PC-3 (cell line): ENCODE results near the gene ETS1. TPM values are rescaled to one million over a fixed set of nuclear protein-coding genes. Genes with fewer than 3 reads are reported as not detected.

ENCODE experiments used
- ATAC-seq: fragments of 200-7000 bp; cut with Tn5 transposase; 2 replicates; pipeline ENCODE4 v1.9.1; 2020; ENCODE audit warnings: mild to moderate bottlenecking, moderate library complexity
- BruUV-seq: library from RNA; stranded (reverse); fragments of 400-500 nt; replicated peaks from 2 replicates; lab custom pipeline; 2021; lab: Mats Ljungman, UMichigan
- CTCF ChIA-PET: fragments of 300-600 bp; sonication (Branson Sonifier 250); formaldehyde crosslinking; loops from one replicate; lab custom pipeline; 2022; ENCODE audit warnings: antibody characterized with exemption; lab: Charles Lee
- POLR2A ChIA-PET: fragments of 300-600 bp; sonication (Branson Sonifier 250); formaldehyde crosslinking; loops from one replicate; lab custom pipeline; 2022; ENCODE audit warnings: antibody characterized with exemption; ENCODE audit not compliant: unreplicated experiment; lab: Charles Lee
- DNase-seq: peaks from one replicate; pipeline ENCODE4 v3.0.0-alpha.2; 2015
- H2AFZ ChIP-seq: fragments of 300-600 bp; sonication (generic); 2 replicates; pipeline ENCODE4 v1.6.0; 2016; ENCODE audit warnings: antibody characterized with exemption, low read length
- H3F3A ChIP-seq: fragments of 300-600 bp; sonication (generic); one replicate; pipeline ENCODE4 v1.6.0; 2017; ENCODE audit warnings: antibody characterized with exemption, low read length, control low read depth, mild to moderate bottlenecking; ENCODE audit not compliant: unreplicated experiment
- H3K27ac ChIP-seq: fragments of 300-600 bp; sonication (generic); 2 replicates; pipeline ENCODE4 v1.5.1; 2016; ENCODE audit warnings: mild to moderate bottlenecking, low read length
- H3K27me3 ChIP-seq: fragments of 300-600 bp; sonication (generic); 2 replicates; pipeline ENCODE4 v1.6.1; 2016; ENCODE audit warnings: low read length, mixed read lengths
- H3K36me3 ChIP-seq: fragments of 300-600 bp; sonication (generic); 2 replicates; pipeline ENCODE4 v1.6.1; 2016; ENCODE audit warnings: low read depth, mixed run types, low read length, mixed read lengths
- H3K4me1 ChIP-seq: fragments of 300-600 bp; sonication (generic); 2 replicates; pipeline ENCODE4 v1.5.1; 2016; ENCODE audit warnings: low read length; ENCODE audit not compliant: insufficient read depth
- H3K4me2 ChIP-seq: fragments of 300-600 bp; sonication (generic); 2 replicates; pipeline ENCODE4 v1.6.0; 2016; ENCODE audit warnings: low read length
- H3K4me3 ChIP-seq: fragments of 300-600 bp; sonication (generic); 2 replicates; pipeline ENCODE4 v1.5.1; 2016; ENCODE audit warnings: mild to moderate bottlenecking, low read length, mixed read lengths
- H3K79me2 ChIP-seq: fragments of 300-600 bp; sonication (generic); 2 replicates; pipeline ENCODE4 v1.6.1; 2017; ENCODE audit warnings: low read length, mixed read lengths
- H3K9ac ChIP-seq: fragments of 300-600 bp; sonication (generic); 2 replicates; pipeline ENCODE4 v1.6.0; 2016; ENCODE audit warnings: mild to moderate bottlenecking, low read length
- H3K9me2 ChIP-seq: fragments of 300-600 bp; sonication (generic); replicated peaks from 2 replicates; pipeline ENCODE4 v1.6.1; 2016; ENCODE audit warnings: mixed run types, low read length, mixed read lengths
- H3K9me3 ChIP-seq: fragments of 300-600 bp; sonication (generic); 2 replicates; pipeline ENCODE4 v1.6.1; 2016; ENCODE audit warnings: low read length, mixed read lengths
- H4K20me1 ChIP-seq: fragments of 300-600 bp; sonication (generic); 2 replicates; pipeline ENCODE4 v1.6.1; 2016; ENCODE audit warnings: low read length, mixed read lengths
- EZH2 ChIP-seq: fragments of 300-600 bp; sonication (generic); IDR thresholded peaks from one replicate; pipeline ENCODE4 v1.6.1; 2017; ENCODE audit warnings: antibody characterized with exemption, mild to moderate bottlenecking, low read length; ENCODE audit not compliant: unreplicated experiment
- EZH2phosphoT487 ChIP-seq: fragments of 300-600 bp; sonication (generic); IDR thresholded peaks from 2 replicates; pipeline ENCODE4 v1.6.1; 2018; ENCODE audit warnings: mild to moderate bottlenecking, antibody characterized with exemption, low read length, borderline replicate concordance
- intact Hi-C: fragments of 100-400 bp; cut with micrococcal nuclease; formaldehyde crosslinking; loops from 2 replicates; pipeline ENCODE4 v1.9.0; 2023
- total RNA-seq: library from RNA; depleted of rRNA; stranded (reverse); fragments of >200 nt; gene quantifications from 2 replicates; pipeline ENCODE4 v1.2.3, GENCODE V29; 2014
- TF ChIP-seq, protein P1 (sequence below): fragments of 300-600 bp; sonication (generic); conservative IDR thresholded peaks from 2 replicates; pipeline ENCODE4 v1.5.1; 2017; ENCODE audit warnings: antibody characterized with exemption, low read depth, mild to moderate bottlenecking, low read length

The ETS1 gene
- total RNA-seq, 1 experiment from 2014 or later: 52.0 TPM

DNA sequence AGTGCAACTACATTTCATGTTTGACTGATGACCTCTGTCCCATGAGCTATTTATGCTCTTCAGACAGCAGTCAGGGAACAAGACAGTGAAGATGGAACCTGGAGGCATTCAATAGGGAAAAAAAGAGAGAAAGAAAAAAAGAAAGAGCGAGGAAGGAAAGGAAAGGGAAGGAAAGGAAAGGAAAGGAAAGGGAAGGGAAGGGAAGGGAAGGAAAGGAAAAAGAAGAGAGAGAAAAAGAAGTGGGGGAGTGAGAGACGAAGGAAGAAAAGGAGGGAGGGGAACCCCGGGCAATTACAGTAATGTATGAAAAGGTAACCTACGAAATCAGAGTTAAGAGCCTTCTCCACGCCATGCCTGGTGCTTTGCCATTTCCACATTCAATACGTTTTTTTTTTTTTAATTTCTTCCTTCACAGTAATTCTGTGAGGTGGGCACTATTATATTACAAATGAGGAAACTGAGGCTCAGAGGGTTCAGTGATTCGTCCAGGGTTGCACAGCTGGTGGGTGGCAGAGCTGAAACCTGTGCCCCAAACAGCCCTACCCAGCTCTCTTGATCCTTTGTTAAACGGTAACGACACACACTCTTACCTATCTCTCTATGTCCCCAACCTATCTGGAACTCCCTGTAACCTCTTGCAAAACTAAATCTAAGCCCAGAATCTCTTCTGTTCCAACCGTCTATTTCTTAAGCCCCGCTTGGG, 39.3 kb downstream of the ETS1 start:
- intact Hi-C loops: no loop called here
- no peak for DNase-seq
- Histone ChIP-seq H3K4me1 (no peaks in the 10 kb centered on the region), H3K27me3 (no peaks in the 10 kb centered on the region), H3K79me2 (no peaks in the 10 kb centered on the region), H3K4me3 (peak overlapping the region; percentile 59), H3K4me2 (peak overlapping the region; percentile 88), H3K9me2 (no peaks in the 10 kb centered on the region), H3K36me3 (no peaks in the 10 kb centered on the region), H3F3A (no peaks in the 10 kb centered on the region), H3K27ac (no peak overlapping the region), H3K9me3 (no peaks in the 10 kb centered on the region), H3K9ac (peak overlapping the region; percentile 49), H2AFZ (peak overlapping the region; percentile 99), H4K20me1 (no peaks in the 10 kb centered on the region)
- TF ChIP-seq EZH2 (no peak), EZH2phosphoT487 (no peak)
- TF ChIP-seq, protein P1, sequence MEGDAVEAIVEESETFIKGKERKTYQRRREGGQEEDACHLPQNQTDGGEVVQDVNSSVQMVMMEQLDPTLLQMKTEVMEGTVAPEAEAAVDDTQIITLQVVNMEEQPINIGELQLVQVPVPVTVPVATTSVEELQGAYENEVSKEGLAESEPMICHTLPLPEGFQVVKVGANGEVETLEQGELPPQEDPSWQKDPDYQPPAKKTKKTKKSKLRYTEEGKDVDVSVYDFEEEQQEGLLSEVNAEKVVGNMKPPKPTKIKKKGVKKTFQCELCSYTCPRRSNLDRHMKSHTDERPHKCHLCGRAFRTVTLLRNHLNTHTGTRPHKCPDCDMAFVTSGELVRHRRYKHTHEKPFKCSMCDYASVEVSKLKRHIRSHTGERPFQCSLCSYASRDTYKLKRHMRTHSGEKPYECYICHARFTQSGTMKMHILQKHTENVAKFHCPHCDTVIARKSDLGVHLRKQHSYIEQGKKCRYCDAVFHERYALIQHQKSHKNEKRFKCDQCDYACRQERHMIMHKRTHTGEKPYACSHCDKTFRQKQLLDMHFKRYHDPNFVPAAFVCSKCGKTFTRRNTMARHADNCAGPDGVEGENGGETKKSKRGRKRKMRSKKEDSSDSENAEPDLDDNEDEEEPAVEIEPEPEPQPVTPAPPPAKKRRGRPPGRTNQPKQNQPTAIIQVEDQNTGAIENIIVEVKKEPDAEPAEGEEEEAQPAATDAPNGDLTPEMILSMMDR: no peak
- POLR2A ChIA-PET: interaction anchor here (0.6 kb wide), 2 partner anchors 23 to 47 kb away, joined by 3 read pairs; no protein-coding TSS in a partner anchor
- CTCF ChIA-PET: interaction anchor here (1.7 kb wide), 1 partner anchor 18 kb away, joined by 4 read pairs; no protein-coding TSS in a partner anchor
- ATAC-seq: no peak
- no TSS peak for BruUV-seq

DNA sequence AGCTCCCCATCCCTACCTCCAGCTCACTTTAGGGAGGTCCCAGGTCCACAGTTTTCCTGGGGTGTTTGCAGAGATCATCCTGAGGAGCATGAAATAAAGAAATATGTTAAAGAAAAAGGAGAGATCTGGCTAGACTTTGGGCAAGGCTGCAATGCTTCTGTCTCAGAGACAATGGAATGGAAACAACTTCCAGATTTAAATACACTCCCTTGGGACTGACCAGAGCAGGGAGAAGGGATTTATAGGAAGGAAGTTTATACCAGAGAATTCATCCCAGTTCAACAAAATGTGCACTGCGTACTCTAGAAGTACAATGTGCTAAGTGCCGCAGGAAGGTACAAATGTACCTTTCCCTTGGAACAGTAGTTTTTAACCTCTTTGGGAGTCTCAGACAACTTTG, 40.4 kb downstream of the ETS1 start:
- Histone ChIP-seq H3K4me3 (no peak overlapping the region), H3K9ac (no peak overlapping the region), H3F3A (no peaks in the 10 kb centered on the region), H2AFZ (no peak overlapping the region), H3K36me3 (no peaks in the 10 kb centered on the region), H3K9me2 (no peaks in the 10 kb centered on the region), H3K27ac (no peak overlapping the region), H3K9me3 (no peaks in the 10 kb centered on the region), H4K20me1 (no peaks in the 10 kb centered on the region), H3K27me3 (no peaks in the 10 kb centered on the region), H3K4me1 (no peaks in the 10 kb centered on the region), H3K79me2 (no peaks in the 10 kb centered on the region), H3K4me2 (no peak overlapping the region)
- CTCF ChIA-PET: no interaction called here
- no peak for ATAC-seq
- TF ChIP-seq, protein P1: no peak
- TF ChIP-seq EZH2: no peak
- DNase-seq: no peak
- POLR2A ChIA-PET: interaction anchor here (0.6 kb wide), 1 partner anchor 11 kb away, joined by 3 read pairs; no protein-coding TSS in a partner anchor
- intact Hi-C loops: no loop called here
- BruUV-seq: no TSS peak

DNA sequence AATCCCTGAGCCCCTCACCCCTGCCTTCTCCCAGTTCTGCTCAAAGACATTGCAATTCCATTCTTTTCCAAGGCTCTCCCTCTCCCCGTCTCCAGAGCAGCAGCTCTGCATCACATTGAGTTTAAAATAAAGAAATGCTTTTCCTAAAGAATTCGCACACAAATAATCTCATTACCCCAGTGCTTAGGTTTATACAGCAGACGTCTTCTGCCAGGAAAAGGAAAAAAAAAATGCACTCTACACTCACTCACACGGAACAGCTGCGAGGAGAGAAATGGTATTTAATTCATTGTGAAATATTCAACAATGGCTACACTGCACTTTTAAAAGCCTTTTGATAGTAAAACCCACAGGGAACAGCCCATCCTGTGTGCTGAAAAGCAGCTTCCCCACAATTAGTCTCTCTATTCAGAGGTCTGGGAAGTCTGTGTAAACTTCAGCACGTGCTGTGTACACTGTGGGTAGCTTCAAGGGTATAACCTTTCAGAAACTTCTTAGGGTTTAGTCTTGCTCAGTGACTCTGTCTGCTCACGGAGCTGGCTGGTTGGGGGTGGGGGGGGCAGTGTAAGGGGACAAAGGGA, 42.8 kb downstream of the ETS1 start:
- Histone ChIP-seq H3K9me2 (no peaks in the 10 kb centered on the region), H3K4me1 (no peaks in the 10 kb centered on the region), H3K4me3 (no peak overlapping the region), H3K79me2 (no peaks in the 10 kb centered on the region), H3K27ac (no peak overlapping the region), H3K27me3 (no peaks in the 10 kb centered on the region), H3K4me2 (no peak overlapping the region), H3F3A (no peaks in the 10 kb centered on the region), H2AFZ (no peak overlapping the region), H3K36me3 (no peaks in the 10 kb centered on the region), H3K9ac (no peak overlapping the region), H3K9me3 (no peaks in the 10 kb centered on the region), H4K20me1 (no peaks in the 10 kb centered on the region)
- no TSS peak for BruUV-seq
- intact Hi-C loops: no loop called here
- ATAC-seq (no peak), DNase-seq (no peak)
- CTCF ChIA-PET: no interaction called here
- POLR2A ChIA-PET: interaction anchor here (0.6 kb wide), 1 partner anchor 19 kb away, joined by 12 read pairs; no protein-coding TSS in a partner anchor
- TF ChIP-seq, protein P1: no peak
- no peak for TF ChIP-seq EZH2phosphoT487
- no peak for TF ChIP-seq EZH2
